Measurements from ENCODE around the gene TMF1.

TMF1 gene

DNA sequence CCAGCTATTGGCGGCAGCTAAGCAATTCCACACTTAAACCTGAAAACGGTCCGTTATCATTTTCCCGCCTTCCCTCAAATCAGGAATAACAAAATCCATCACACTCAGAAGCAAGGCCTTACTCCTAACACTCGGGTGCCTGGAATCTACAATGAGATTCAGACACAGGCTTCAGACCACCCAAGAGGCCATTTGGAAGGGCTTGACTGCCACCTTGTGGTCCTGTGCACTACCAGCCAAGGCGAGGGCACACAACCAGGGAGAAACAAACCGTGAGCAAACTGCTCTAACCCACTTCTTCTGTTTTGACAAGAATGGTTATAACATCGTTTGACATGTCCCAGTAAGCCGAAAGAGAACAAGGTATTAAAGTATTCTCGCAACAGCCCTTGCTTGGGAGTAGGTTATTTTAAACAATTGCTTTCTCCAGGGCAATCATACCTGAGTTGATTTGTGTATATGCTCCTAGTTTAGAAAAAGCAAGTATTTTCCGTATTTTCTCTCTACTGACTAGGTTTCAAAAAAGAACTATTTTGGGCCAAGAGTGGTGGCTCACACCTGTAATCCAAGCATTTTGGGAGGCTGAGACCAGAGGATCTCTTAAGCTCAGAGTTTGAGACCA, 79.7 kb downstream of the TMF1 start:
- no peak for DNase-seq

Data from DMS153 (cell line).